ENCODE results near the gene CFLAR. TPM values are rescaled to one million over a fixed set of nuclear protein-coding genes. Genes with fewer than 3 reads are reported as not detected.
"Not testable (repeated sequence)": the region's sequence is repeated elsewhere in the genome, so short reads cannot be mapped to it uniquely, and the experiment has no call there.

CFLAR gene
- total RNA-seq, 1 donor from 2014 or later = 457 TPM

DNA sequence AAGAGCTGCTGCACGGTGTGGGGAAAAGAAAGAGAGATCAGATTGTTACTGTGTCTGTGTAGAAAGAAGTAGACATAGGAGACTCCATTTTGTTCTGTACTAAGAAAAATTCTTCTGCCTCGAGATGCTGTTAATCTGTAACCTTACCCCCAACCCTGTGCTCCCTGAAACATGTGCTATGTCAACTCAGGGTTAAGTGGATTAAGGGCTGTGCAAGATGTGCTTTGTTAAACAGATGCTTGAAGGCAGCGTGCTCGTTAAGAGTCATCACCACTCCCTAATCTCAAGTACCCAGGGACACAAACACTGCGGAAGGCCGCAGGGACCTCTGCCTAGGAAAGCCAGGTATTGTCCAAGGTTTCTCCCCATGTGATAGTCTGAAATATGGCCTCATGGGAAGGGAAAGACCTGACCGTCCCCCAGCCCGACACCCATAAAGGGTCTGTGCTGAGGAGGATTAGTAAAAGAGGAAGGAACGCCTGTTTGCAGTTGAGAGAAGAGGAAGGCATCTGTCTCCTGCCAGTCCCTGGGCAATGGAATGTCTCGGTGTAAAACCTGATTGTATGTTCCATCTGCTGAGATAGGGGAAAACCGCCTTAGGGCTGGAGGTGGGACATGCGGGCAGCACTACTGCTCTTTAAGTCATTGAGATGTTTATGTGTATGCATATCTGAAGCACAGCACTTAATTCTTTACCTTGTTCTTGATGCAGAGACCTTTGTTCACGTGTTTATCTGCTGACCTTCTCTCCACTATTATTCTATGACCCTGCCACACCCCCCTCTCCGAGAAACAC is 23.2 kb downstream of the CFLAR start:
- H3K27me3 Mint-ChIP-seq (ENCODE audit: insufficient read depth); H3K9me3 Mint-ChIP-seq; intact Hi-C loops (cut with micrococcal nuclease); DNase-seq (ENCODE audit: low spot score): not testable (repeated sequence)
- H3K4me3 Mint-ChIP-seq = peak overlapping the region; percentile 23
- H3K27ac Mint-ChIP-seq = peak overlapping the region; percentile 15
- H3K4me1 Mint-ChIP-seq (ENCODE audit: low read depth) = peaks cover 49% of the 10 kb centered on the region
- peaks cover 57% of the 10 kb centered on the region for H3K36me3 Mint-ChIP-seq (ENCODE audit: low read depth)

DNA sequence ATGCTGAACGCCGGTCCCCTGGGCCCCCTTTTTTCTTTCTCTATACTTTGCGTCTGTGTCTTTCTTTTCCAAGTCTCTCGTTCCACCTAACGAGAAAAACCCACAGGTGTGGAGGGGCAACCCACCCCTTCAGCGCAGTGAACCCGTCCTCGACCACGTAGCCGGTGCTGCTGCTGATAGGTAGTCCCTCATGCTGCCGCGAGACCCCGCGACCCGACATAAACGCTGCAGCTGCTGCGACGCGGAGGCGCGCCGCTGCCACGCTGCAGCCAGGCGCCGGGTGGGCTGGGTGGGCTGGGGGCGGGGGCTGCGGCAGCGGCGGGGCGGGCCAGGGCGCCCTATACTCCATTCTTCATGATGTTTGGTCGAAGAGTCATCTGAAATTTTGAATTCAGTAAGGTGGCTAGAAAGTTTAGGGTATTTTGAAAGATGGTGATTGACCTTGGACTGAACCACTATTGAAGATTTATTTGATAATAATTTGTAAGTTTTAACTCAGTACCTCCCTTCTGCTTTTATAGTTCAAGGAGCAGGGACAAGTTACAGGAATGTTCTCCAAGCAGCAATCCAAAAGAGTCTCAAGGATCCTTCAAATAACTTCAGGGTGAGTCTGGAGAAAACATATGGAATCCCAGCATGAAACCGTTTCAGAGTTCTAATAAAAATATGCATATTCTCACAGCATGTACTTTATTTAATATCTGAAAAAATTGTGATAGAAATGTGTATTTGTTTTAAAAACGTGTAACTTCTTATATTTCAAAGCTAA is 24.1 kb downstream of the CFLAR start:
- Mint-ChIP-seq H3K36me3 (ENCODE audit: low read depth) (peaks cover 56% of the 10 kb centered on the region), H3K4me1 (ENCODE audit: low read depth) (peaks cover 46% of the 10 kb centered on the region), H3K27me3 (ENCODE audit: insufficient read depth) (no peaks in the 10 kb centered on the region), H3K4me3 (no peak overlapping the region), H3K9me3 (no peaks in the 10 kb centered on the region), H3K27ac (peak overlapping the region; percentile 15)
- intact Hi-C loops (cut with micrococcal nuclease) = no loop called here
- DNase-seq (ENCODE audit: low spot score) = no peak

DNA sequence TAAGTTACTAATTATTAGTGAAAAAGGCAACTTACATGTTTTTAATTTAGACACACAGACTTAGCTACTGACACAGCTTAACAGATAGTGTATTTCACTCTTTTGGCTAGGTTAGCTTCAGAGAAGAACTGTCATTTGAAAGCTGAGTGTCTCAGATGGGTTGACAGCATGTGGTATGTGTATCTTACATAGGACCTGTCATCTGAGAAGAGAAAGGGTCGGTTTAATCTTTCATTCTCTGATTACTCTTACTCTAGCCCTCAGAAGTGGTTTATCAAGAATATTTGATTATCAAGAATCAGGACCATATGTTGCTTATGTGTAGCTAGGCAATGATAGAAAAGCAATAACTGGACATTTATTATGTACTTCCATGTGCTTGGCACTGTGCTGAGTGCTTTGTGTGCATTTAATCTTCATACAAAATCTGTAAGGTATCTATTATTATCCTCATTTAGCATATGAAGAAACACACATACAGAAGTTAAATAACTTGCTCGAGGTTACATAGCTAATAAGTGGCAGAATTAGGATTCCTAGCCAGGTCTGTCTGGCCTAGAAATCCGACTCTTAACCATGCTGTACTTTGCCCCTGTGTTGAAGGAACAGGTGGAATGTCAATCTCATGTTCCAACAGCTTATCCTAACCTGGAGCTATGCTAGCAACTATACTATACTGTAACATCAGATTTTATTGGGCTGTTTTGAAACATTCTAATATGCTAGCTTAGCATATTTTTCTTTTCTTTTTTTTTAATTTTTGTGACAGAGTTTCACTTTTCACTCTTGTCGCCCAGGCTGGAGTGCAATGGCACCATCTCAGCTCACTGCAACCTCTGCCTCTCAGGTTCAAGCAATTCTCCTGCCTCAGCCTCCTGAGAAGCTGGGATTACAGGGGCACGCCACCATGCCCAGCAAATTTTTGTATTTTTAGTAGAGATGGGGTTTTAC is 28.4 kb downstream of the CFLAR start:
- peaks cover 39% of the 10 kb centered on the region for H3K4me1 Mint-ChIP-seq (ENCODE audit: low read depth)
- no peak overlapping the region for H3K4me3 Mint-ChIP-seq
- no peaks in the 10 kb centered on the region for H3K9me3 Mint-ChIP-seq
- DNase-seq (ENCODE audit: low spot score) = no peak
- no peaks in the 10 kb centered on the region for H3K27me3 Mint-ChIP-seq (ENCODE audit: insufficient read depth)
- H3K27ac Mint-ChIP-seq = no peak overlapping the region
- intact Hi-C loops (cut with micrococcal nuclease) = no loop called here
- peaks cover 41% of the 10 kb centered on the region for H3K36me3 Mint-ChIP-seq (ENCODE audit: low read depth)

DNA sequence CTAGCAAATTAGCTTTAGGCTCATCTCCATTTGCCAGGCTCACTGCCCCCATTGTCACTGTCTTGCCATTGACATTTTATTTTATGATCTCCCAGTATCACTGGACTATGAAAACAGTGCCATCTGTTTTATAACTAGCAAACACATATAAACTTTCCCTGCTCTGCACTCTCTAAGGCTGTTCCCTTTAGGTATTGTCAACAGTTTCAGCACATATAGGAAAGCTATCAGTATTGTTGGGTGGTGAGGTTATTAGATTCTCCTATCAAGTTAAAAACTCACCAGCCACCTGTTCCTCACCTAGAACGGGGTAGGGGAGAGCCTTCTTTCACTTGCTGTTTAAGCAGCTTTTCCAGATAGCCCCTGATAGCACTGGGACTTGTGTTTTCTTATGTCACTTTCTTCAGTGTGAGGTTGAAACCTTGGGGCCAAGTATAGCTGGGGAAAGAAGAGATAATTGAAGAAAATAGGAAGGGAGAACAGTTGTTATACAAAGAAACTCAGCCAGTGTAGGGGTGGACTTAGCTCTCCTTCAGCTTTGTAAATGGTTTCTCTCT is 32.5 kb downstream of the CFLAR start:
- Mint-ChIP-seq H3K27me3 (ENCODE audit: insufficient read depth) (no peaks in the 10 kb centered on the region), H3K9me3 (no peaks in the 10 kb centered on the region), H3K27ac (peak overlapping the region; percentile 22), H3K4me3 (no peak overlapping the region), H3K4me1 (ENCODE audit: low read depth) (peaks cover 49% of the 10 kb centered on the region), H3K36me3 (ENCODE audit: low read depth) (peaks cover 56% of the 10 kb centered on the region)
- DNase-seq (ENCODE audit: low spot score) = no peak
- intact Hi-C loops (cut with micrococcal nuclease) = loop anchor here (2.0 kb wide), 1 partner anchor 16 kb away; no protein-coding TSS in a partner anchor

DNA sequence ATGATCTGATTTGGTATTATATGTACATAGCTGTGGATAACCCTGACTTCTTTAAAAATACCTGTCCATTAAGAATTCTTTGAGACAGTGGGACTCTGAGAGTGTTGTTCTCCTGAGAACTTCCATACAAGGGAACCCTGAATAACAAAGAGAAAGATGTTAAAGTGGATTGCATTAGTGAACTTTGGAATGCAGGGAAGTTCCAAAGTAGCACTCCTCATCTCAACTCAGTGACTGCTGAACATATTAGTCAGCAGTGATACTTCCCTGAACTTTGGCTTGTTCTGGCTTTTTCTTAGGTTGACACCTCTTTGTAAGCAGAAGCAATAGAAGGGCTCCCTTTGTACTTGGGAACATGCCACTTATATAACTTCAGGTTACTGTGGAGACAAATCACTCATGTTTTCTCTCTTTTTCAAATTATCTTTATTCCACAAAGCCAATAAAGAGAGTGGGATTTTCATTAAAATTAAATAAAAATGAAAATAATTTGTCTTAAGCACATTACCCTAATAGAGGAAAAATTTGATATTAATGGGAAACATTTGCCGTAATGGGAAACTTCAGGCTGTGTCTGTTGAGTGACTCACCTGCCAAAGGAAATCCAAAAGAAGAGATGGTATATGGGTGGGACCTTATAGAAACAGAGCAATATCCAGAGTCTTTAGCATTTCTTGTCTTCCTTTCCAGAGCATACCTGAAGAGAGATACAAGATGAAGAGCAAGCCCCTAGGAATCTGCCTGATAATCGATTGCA is 33.3 kb downstream of the CFLAR start:
- Mint-ChIP-seq H3K36me3 (ENCODE audit: low read depth) (peaks cover 56% of the 10 kb centered on the region), H3K27ac (peak overlapping the region; percentile 22), H3K27me3 (ENCODE audit: insufficient read depth) (no peaks in the 10 kb centered on the region), H3K4me3 (no peak overlapping the region), H3K4me1 (ENCODE audit: low read depth) (peaks cover 50% of the 10 kb centered on the region), H3K9me3 (no peaks in the 10 kb centered on the region)
- intact Hi-C loops (cut with micrococcal nuclease) = loop anchor here (2.0 kb wide), 1 partner anchor 16 kb away; no protein-coding TSS in a partner anchor
- DNase-seq (ENCODE audit: low spot score) = no peak

DNA sequence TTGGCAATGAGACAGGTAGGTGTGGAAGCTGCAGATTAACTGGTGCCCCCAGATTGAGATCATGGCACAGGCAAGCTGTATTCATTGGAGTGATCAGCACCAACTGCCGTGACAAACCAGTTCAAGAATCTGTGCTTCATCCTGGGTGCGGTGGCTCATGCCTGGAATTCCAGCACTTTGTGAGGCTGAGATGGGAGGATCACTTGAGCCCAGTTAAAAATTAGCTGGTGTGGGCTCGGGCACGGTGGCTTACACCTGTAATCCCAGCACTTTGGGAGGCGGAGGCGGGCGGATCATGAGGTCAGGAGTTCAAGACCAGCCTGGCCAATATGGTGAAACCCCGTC is 33.8 kb downstream of the CFLAR start:
- peaks cover 62% of the 10 kb centered on the region for H3K36me3 Mint-ChIP-seq (ENCODE audit: low read depth)
- peak overlapping the region; percentile 75 for H3K27ac Mint-ChIP-seq
- not testable (repeated sequence) for H3K9me3 Mint-ChIP-seq; H3K27me3 Mint-ChIP-seq (ENCODE audit: insufficient read depth); DNase-seq (ENCODE audit: low spot score); H3K4me3 Mint-ChIP-seq
- intact Hi-C loops (cut with micrococcal nuclease) = loop anchor here (2.0 kb wide), 1 partner anchor 17 kb away; no protein-coding TSS in a partner anchor
- peaks cover 56% of the 10 kb centered on the region for H3K4me1 Mint-ChIP-seq (ENCODE audit: low read depth)

DNA sequence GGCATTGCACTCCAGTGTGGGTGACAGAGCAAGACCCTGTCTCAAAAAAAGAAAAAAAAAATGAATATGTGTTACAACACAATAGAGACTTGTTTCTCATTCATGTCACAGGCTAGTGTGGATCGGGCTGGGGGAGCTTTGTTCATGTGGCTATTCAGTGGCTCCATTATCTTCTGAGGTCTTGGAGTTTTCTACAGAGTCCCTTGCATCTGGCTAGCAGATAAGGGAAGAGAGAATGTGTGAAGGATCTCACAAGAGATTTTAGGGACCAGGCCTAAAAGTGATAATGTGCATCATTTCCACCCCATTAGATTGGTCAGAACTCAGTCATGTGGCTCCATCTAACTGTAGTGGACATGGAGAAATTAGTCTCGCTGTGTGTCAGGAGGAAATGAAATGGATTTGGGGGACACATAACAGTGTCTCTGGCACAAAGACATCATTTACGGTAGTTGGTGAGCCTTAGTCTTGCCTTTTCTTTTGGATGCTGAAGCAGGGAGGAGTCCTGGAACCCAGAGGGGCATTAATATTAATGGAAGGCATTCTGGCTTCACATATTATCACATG is 34.6 kb downstream of the CFLAR start:
- H3K4me1 Mint-ChIP-seq (ENCODE audit: low read depth) = peaks cover 54% of the 10 kb centered on the region
- no peaks in the 10 kb centered on the region for H3K9me3 Mint-ChIP-seq
- H3K4me3 Mint-ChIP-seq = no peak overlapping the region
- peaks cover 62% of the 10 kb centered on the region for H3K36me3 Mint-ChIP-seq (ENCODE audit: low read depth)
- no peak for DNase-seq (ENCODE audit: low spot score)
- H3K27me3 Mint-ChIP-seq (ENCODE audit: insufficient read depth) = no peaks in the 10 kb centered on the region
- H3K27ac Mint-ChIP-seq = no peak overlapping the region
- intact Hi-C loops (cut with micrococcal nuclease) = no loop called here

DNA sequence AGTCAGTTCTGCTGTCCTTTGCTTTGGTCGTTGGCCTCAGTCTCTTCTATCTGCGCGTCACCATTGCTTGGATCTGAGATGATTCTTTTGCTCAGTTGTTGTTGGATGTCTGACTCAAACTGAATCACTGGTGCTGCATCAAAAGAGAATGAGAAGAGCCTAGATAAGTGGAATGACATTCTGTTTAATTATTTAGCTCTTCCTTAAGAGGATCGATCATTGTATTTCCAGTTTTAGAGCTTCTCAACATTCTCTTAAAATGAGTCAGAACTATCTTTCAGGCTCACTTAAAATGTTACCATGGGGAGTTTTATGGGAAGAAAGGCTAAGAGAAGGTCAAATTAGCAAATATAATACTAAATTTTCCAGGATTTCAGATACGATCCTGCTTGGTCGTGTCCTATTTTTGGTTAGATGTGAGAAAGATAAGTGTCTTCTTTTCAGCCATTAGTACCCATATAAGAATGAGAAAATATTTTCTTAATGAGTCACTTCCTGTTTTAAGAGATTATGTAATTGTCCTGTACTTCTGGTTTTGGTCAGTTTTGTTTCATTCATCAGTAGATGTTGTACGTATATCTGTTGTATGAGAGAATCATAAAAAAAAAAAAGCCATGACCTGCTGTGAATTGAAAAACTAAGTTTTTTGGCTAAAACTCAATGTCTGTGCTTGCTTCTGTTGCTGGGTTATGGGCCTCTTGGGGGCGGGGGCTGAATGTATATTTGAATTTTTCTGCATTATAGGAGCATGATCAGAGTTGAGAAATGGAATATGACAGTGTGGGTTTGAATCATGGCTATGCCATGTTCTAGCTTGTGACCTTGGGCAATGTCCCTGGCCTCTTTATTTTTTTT is 35.4 kb downstream of the CFLAR start:
- Mint-ChIP-seq H3K4me1 (ENCODE audit: low read depth) (peaks cover 57% of the 10 kb centered on the region), H3K36me3 (ENCODE audit: low read depth) (peaks cover 69% of the 10 kb centered on the region), H3K27me3 (ENCODE audit: insufficient read depth) (no peaks in the 10 kb centered on the region), H3K9me3 (no peaks in the 10 kb centered on the region), H3K27ac (peak overlapping the region; percentile 74), H3K4me3 (no peak overlapping the region)
- DNase-seq (ENCODE audit: low spot score) = no peak
- intact Hi-C loops (cut with micrococcal nuclease) = no loop called here

DNA sequence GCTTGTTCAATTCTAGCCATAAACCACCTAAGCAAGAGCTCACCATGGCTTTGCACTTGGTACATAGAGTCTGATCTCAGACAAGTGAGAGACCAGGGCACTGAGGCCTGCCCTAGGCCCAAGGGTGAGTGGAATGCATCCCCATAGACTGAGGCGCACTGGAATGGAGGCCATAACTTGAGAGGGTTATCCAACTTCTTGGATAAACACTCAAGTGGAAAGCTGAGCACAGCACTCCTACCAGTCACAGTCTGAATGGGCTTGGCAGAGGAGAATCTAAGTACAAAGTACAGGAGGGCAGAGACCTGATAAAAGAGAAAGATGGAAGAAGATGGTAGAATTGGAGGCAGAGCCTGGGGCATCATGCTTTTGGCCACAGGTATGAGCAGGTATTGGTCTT is 36.6 kb downstream of the CFLAR start:
- intact Hi-C loops (cut with micrococcal nuclease) = no loop called here
- peaks cover 50% of the 10 kb centered on the region for H3K4me1 Mint-ChIP-seq (ENCODE audit: low read depth)
- no peak overlapping the region for H3K4me3 Mint-ChIP-seq
- peak overlapping the region; percentile 53 for H3K27ac Mint-ChIP-seq
- H3K27me3 Mint-ChIP-seq (ENCODE audit: insufficient read depth) = no peaks in the 10 kb centered on the region
- peaks cover 62% of the 10 kb centered on the region for H3K36me3 Mint-ChIP-seq (ENCODE audit: low read depth)
- no peaks in the 10 kb centered on the region for H3K9me3 Mint-ChIP-seq
- DNase-seq (ENCODE audit: low spot score) = no peak

DNA sequence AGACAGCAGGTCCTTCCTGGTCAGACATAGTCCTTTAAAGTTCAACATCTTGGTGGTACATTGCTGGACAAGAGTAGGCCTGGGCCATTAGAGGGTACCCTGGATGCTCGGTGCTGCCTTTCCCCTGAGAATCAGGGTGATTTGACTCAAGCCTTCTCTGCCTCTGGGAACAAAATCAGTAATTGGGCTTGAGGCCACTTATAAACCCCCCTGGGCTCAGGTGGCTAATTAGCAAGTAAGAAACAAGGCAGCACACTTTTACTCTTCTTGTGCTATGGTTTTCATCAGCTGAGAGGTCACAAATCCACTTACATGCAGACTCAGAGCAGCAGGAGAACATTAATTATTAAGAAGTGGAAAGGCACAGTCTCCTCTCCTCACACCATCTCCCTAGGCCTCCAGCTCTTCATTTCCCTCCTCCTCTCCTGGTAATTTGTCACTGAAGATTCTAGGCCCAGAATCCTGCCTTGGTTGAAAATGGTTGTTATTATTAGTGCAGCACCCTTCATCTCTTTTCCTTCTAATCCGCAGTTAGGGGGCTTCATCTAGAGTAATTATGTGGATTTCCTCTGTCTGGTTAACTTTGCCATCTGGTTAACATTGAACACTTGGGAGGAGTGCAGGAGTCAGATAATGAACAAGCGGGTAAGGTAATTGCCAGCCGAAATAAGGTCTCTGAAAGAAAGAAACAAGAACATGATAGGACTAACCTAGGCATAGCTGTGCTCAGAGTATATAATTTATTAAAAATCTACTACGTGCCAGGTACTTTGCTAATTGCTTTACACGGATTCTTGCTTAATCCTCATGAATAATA is 37.2 kb downstream of the CFLAR start:
- intact Hi-C loops (cut with micrococcal nuclease) = no loop called here
- peaks cover 55% of the 10 kb centered on the region for H3K4me1 Mint-ChIP-seq (ENCODE audit: low read depth)
- no peak overlapping the region for H3K4me3 Mint-ChIP-seq
- H3K27me3 Mint-ChIP-seq (ENCODE audit: insufficient read depth) = no peaks in the 10 kb centered on the region
- H3K27ac Mint-ChIP-seq = peak overlapping the region; percentile 19
- H3K9me3 Mint-ChIP-seq = no peaks in the 10 kb centered on the region
- DNase-seq (ENCODE audit: low spot score) = no peak
- peaks cover 66% of the 10 kb centered on the region for H3K36me3 Mint-ChIP-seq (ENCODE audit: low read depth)
